ENCODE data around the gene EXD3. TPM values are rescaled to one million over a fixed set of nuclear protein-coding genes. Genes with fewer than 3 reads are reported as not detected.

EXD3 gene
- total and polyA plus RNA-seq, 2 of the 13 experiments (the other 11 are each of a cell fraction or from before 2014, with no cell fraction given): 2.7 to 4.8 TPM

GRCh38 chr9:137262909-137263285, 160.1 kb downstream of the EXD3 start:
- Histone ChIP-seq H4K20me1 (ENCODE audit: insufficient read depth, low read length) (no peaks in the 10 kb centered on the region; the same call in 1 of the 2 replicates), H3K9ac (ENCODE audit: insufficient read depth, low read depth, low read length) (no peak overlapping the region), H3K27ac (ENCODE audit: extremely low read length, insufficient read depth, low read length) (no peak overlapping the region), H3K9me3 (ENCODE audit: low read length) (no peaks in the 10 kb centered on the region), H3K27me3 (ENCODE audit: control insufficient read depth in 1 of 2, insufficient read depth in 2 of 2, low read length in 2 of 2) (no peaks in the 10 kb centered on the region), H3K4me2 (ENCODE audit: low read depth, low read length) (no peak overlapping the region), H3K36me3 (replicated peaks in 1 of 2; ENCODE audit: control insufficient read depth in 1 of 2, insufficient read depth in 2 of 2, low read length in 2 of 2) (peaks cover 13 to 20% of the 10 kb centered on the region in 2 experiments; a peak in 4 of 5 replicates), H3K4me3 (replicated peaks in 1 of 3; ENCODE audit: insufficient read depth in 1 of 3, low read depth in 2 of 3, low read length in 3 of 3) (no peak overlapping the region), H3K4me1 (ENCODE audit: insufficient read depth, low read length) (peaks cover 8% of the 10 kb centered on the region), H3K79me2 (ENCODE audit: insufficient read depth, low read length) (no peaks in the 10 kb centered on the region), H2AFZ (ENCODE audit: low read length) (no peak overlapping the region)
- BruUV-seq (replicated peaks): no TSS peak
- ChIA-PET CTCF (ENCODE audit: low intra/inter-chr PET ratio, low total read pairs) (interaction anchor here (0.9 to 2.1 kb wide), 2 partner anchors 26 to 74 kb away, joined by 3 to 13 read pairs; partner anchors contain the start of genes ANAPC2 and SSNA1), POLR2A (interaction anchor here (2.7 to 14.2 kb wide), 2 partner anchors 14 to 20 kb away, joined by 18 to 317 read pairs; partner anchors contain the start of genes TOR4A and TUBB4B)
- DNase-seq (ENCODE audit: low spot score): no peak
- no peak for ATAC-seq
- WGBS (ENCODE audit: low lambda C conversion rate): 91% methylated on average over 22 of the region's 24 CpGs
- no peak for FAIRE-seq
- peak; percentile 17; the same call in 1 of the 2 replicates for TF ChIP-seq ZNF768 (CRISPR knock-in tag; IDR thresholded peaks at IDR 0.05)
- TF ChIP-seq AGO2 (optimal IDR thresholded peaks at IDR 0.05; ENCODE audit: low read depth, low read length): peak; percentile 85
- TF ChIP-seq DZIP1 (CRISPR knock-in tag; IDR thresholded peaks at IDR 0.05): no peak
- peak; percentile 64; the same call in 1 of the 2 replicates for TF ChIP-seq RBFOX2 (IDR thresholded peaks at IDR 0.05; ENCODE audit: low read depth, low read length)
- intact Hi-C loops (cut with micrococcal nuclease; ENCODE audit: unreplicated experiment) (no loop called here), in situ Hi-C loops (cut with HindIII; ENCODE audit: extremely low pct_ligation_motif_present, low pct_unique_long_range_greater_than_20kb) (no loop called here)
